Psoas muscle (tissue), 8 donors: Measurements from ENCODE around the gene CCDC102A. TPM values are rescaled to one million over a fixed set of nuclear protein-coding genes. Genes with fewer than 3 reads are reported as not detected.

Source experiments
- ATAC-seq, 4 donors: fragments of 200-7000 bp; cut with Tn5 transposase; one replicate each; pipeline ENCODE4 v1.9.1; 2020; ENCODE audit warnings: moderate library complexity in 3 of 4, mild to moderate bottlenecking in 2 of 4
- DNase-seq, 2 donors: peaks; one replicate each; pipeline ENCODE4 v3.0.0-alpha.2; 2020
- H3K27ac ChIP-seq: fragments of 200-600 bp; one replicate; pipeline ENCODE4 v1.8.0; 2022
- H3K27me3 ChIP-seq, 3 donors: fragments of 200-600 bp in 1 of 3; one replicate each; pipeline versions ENCODE4 v1.6.1 to v1.8.0; 2013 to 2022; ENCODE audit warnings: low read length in 2 of 3, mild to moderate bottlenecking in 2 of 3, moderate library complexity in 1 of 3; ENCODE audit not compliant: insufficient read depth in 3 of 3
- H3K36me3 ChIP-seq, 2 donors: fragments of 200-600 bp in 1 of 2; one replicate each; pipeline versions ENCODE4 v1.6.1 to v1.8.0; 2013 to 2022; ENCODE audit warnings: low read depth in 1 of 2, mild to moderate bottlenecking in 1 of 2, moderate library complexity in 1 of 2; ENCODE audit not compliant: insufficient read depth in 1 of 2
- H3K4me1 ChIP-seq: fragments of 200-600 bp; one replicate; pipeline ENCODE4 v1.8.0; 2022
- H3K4me3 ChIP-seq: fragments of 200-600 bp; one replicate; pipeline ENCODE4 v1.8.0; 2022; ENCODE audit warnings: mild to moderate bottlenecking
- H3K9me3 ChIP-seq: fragments of 200-600 bp; one replicate; pipeline ENCODE4 v1.8.0; 2022
- CTCF ChIP-seq: fragments of 200-600 bp; IDR thresholded peaks from one replicate; pipeline ENCODE4 v1.8.0; 2022; ENCODE audit warnings: antibody characterized with exemption
- WGBS, 3 donors: extraction: QIAGEN DNeasy Blood & Tissue Kit; methylation state at CpG; one replicate each; pipeline versions ENCODE4 v1.1.6 to v1.1.7; 2013; 5-methylcytosine and 5-hydroxymethylcytosine counted together
- intact Hi-C, 2 donors: fragments of 100-400 bp; cut with DNase I; formaldehyde crosslinking; loops; one replicate each; pipeline versions ENCODE4 v1.11.0 to v1.14.2; 2022
- polyA plus RNA-seq, 3 donors: library from polyadenylated mRNA; stranded (reverse); fragments of 200-250 nt; gene quantifications; one replicate each; pipeline ENCODE4 v1.2.3, GENCODE V29; 2013
- total RNA-seq, 4 donors: library from RNA; stranded (reverse); fragmentation: NEBNext Ultra II Directional in 2 of 4; extraction: Animal tissue kit (Norgen Biotek cat#: 25700) in 2 of 4; gene quantifications; one replicate each; pipeline versions ENCODE4 v1.2.1 to v1.2.4, GENCODE V29; 2021 to 2023
- donor health status: healthy with polysubstance abuse.
- donor health status: DM: no; HTN: no; CAD: no; lungs with moderate emphysema.
- donor health status: Bipolar disorder and iron deficiency.
- donor health status: healthy.
- donor health status: DM: yes; HTN: yes; CAD: no.
- donor health status: DM: no; HTN: no; CAD: no.
- donor health status: DM: no; HTN: no; CAD: no.
- donor health status: DM: yes; HTN: yes; CAD: no.

CCDC102A gene
- total and polyA plus RNA-seq, 7 donors, result 0.95 to 2.4 (median 1.7) TPM

- ATAC-seq, result no peak
- H3K4me1 ChIP-seq, result peaks cover 14% of the 10 kb centered on the region
- 93 to 95% (median 94%) methylated on average over 5 of the region's 5 CpGs for WGBS, 3 donors
- no peak for TF ChIP-seq CTCF
- no peaks in the 10 kb centered on the region for H3K9me3 ChIP-seq
- H3K27ac ChIP-seq, result no peak overlapping the region
- intact Hi-C loops, result no loop called here
- H3K36me3 ChIP-seq, result no peaks in the 10 kb centered on the region
- H3K4me3 ChIP-seq, result no peak overlapping the region
- no peaks in the 10 kb centered on the region for H3K27me3 ChIP-seq
- DNase-seq, result no peak
Observed at GRCh38 chr16:57489229-57489628, 47.1 kb downstream of the CCDC102A start.

- DNase-seq (peak in 1 of 2 donors; percentile 21), ATAC-seq (no peak)
- 81 to 91% (median 83%) methylated on average over 8 of the region's 8 CpGs for WGBS, 3 donors
- Histone ChIP-seq H3K36me3 (no peaks in the 10 kb centered on the region), H3K4me3 (peak overlapping the region; percentile 81), H3K4me1 (peaks cover 14% of the 10 kb centered on the region), H3K27me3 (no peaks in the 10 kb centered on the region), H3K27ac (no peak overlapping the region), H3K9me3 (no peaks in the 10 kb centered on the region)
- TF ChIP-seq CTCF, result no peak
- intact Hi-C loops, result no loop called here
Observed at GRCh38 chr16:57486858-57487834, 49.2 kb downstream of the CCDC102A start.

GRCh38 chr16:57485916-57486857, 50.2 kb downstream of the CCDC102A start, which contains the start of gene DOK4:
Gene DOK4, minus strand, starts transcription at chr16:57486493. Its CDS starts 6,986 bp downstream, at chr16:57479507.
- no peak for TF ChIP-seq CTCF
- H3K4me1 ChIP-seq, result peaks cover 14% of the 10 kb centered on the region
- H3K27ac ChIP-seq, result peak within 1 kb of the TSS; percentile 23
- peak; percentile 91 to 99 (median 94) for ATAC-seq
- H3K9me3 ChIP-seq, result no peaks in the 10 kb centered on the region
- intact Hi-C loops, result no loop called here
- WGBS, 3 donors, result 2 to 9% (median 2%) methylated on average over 27 to 73 of the region's 73 CpGs
- DNase-seq, result peak; percentile 83 to 89
- peak within 1 kb of the TSS; percentile 81 for H3K4me3 ChIP-seq
- no peaks in the 10 kb centered on the region for H3K36me3 ChIP-seq
- no peaks in the 10 kb centered on the region for H3K27me3 ChIP-seq

GRCh38 chr16:57485091-57485915, 51.1 kb downstream of the CCDC102A start:
- WGBS, 3 donors, result 64 to 75% (median 65%) methylated on average over 14 of the region's 14 CpGs
- Histone ChIP-seq H3K27me3 (no peaks in the 10 kb centered on the region), H3K36me3 (no peaks in the 10 kb centered on the region), H3K9me3 (no peaks in the 10 kb centered on the region), H3K4me3 (peak overlapping the region; percentile 81), H3K27ac (peak overlapping the region; percentile 23), H3K4me1 (peaks cover 14% of the 10 kb centered on the region)
- ATAC-seq (no peak), DNase-seq (no peak)
- intact Hi-C loops, result no loop called here
- no peak for TF ChIP-seq CTCF
